IPS-18a (cell line): ENCODE results near the gene STK39.
"Not testable (repeated sequence)": the region's sequence is repeated elsewhere in the genome, so short reads cannot be mapped to it uniquely, and the experiment has no call there.

ENCODE experiments used
- H3K27ac ChIP-seq: one replicate; pipeline ENCODE4 v1.5.1; 2013; ENCODE audit warnings: low read length
- H3K27me3 ChIP-seq: one replicate; pipeline ENCODE4 v1.6.1; 2013; ENCODE audit warnings: mild to moderate bottlenecking, low read length; ENCODE audit not compliant: control insufficient read depth, insufficient read depth
- H3K36me3 ChIP-seq: one replicate; pipeline ENCODE4 v1.6.1; 2013; ENCODE audit warnings: low read depth, low read length; ENCODE audit not compliant: control insufficient read depth
- H3K4me1 ChIP-seq: one replicate; pipeline ENCODE4 v1.6.1; 2013; ENCODE audit warnings: low read depth, low read length; ENCODE audit not compliant: control insufficient read depth
- H3K4me3 ChIP-seq: one replicate; pipeline ENCODE4 v1.5.1; 2013; ENCODE audit warnings: low read length
- H3K9ac ChIP-seq: one replicate; pipeline ENCODE4 v1.6.1; 2013; ENCODE audit warnings: mild to moderate bottlenecking, low read length, moderate library complexity
- H3K9me3 ChIP-seq: one replicate; pipeline ENCODE4 v1.6.1; 2013; ENCODE audit warnings: low read depth, low read length; ENCODE audit not compliant: control insufficient read depth

Gene STK39

GRCh38 chr2:168087401-168087800 is 160.0 kb downstream of the STK39 start:
- Histone ChIP-seq H3K4me3 (no peak overlapping the region), H3K4me1 (peaks cover 5% of the 10 kb centered on the region), H3K27ac (no peak overlapping the region)

DNA sequence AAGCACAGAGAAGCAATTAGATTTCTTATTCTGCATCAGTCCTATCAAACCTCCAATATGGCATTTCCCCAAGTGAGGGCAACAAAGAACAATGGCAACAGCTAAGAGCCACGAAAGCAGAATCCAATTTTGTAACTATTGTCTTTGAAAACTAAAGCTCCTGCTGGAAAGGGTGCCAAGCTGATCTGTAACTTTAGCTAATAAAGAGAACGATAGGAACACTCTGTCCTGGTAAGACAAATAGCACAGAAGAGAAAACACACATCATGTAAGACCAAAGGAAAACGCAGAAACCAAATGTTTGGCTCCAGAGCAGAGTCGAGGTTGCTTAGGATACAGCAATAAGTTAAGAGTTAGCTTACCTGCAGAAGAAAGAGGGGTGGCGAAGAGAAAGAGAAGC is 160.5 kb downstream of the STK39 start:
- no peak overlapping the region for H3K27ac ChIP-seq
- peaks cover 5% of the 10 kb centered on the region for H3K4me1 ChIP-seq
- no peaks in the 10 kb centered on the region for H3K27me3 ChIP-seq
- H3K9ac ChIP-seq, result no peak overlapping the region
- H3K4me3 ChIP-seq, result no peak overlapping the region
- no peaks in the 10 kb centered on the region for H3K36me3 ChIP-seq
- H3K9me3 ChIP-seq, result no peaks in the 10 kb centered on the region

More at GRCh38 chr2:168087401-168087800, 160.0 kb downstream of the STK39 start:
- no peaks in the 10 kb centered on the region for H3K27me3 ChIP-seq
- no peaks in the 10 kb centered on the region for H3K36me3 ChIP-seq
- no peaks in the 10 kb centered on the region for H3K9me3 ChIP-seq
- no peak overlapping the region for H3K9ac ChIP-seq

DNA sequence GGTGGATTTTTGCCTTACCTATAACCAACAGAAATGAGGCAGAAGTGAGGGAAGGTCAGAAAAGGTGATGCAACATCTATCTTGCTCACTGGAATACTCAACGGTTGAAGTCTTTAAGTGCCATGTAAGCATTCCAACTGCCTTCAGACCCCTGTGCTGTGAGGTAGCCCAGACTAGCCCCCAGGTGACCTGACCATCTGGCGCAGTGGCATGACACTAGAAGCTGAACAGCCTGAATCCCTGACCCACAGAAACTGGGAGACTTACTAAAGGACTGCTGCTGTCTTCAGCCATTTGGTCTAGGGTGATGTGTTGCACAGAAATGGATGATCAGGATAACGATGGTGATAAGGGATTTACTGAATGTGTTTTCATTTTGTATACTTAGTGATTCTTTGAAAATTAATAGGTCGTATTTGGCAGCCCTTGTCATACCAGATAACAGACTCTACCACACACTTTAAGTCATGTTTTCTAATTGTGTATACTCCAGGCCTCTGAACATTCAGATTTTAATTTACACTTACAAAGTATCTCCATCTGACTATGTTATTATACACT is 161.5 kb downstream of the STK39 start:
- Histone ChIP-seq H3K27ac (no peak overlapping the region), H3K36me3 (no peaks in the 10 kb centered on the region), H3K27me3 (no peaks in the 10 kb centered on the region), H3K4me1 (peaks cover 5% of the 10 kb centered on the region), H3K4me3 (no peak overlapping the region), H3K9ac (no peak overlapping the region), H3K9me3 (no peaks in the 10 kb centered on the region)

GRCh38 chr2:168084288-168084687 is 163.1 kb downstream of the STK39 start:
- Histone ChIP-seq H3K27ac (no peak overlapping the region), H3K27me3 (no peaks in the 10 kb centered on the region)

DNA sequence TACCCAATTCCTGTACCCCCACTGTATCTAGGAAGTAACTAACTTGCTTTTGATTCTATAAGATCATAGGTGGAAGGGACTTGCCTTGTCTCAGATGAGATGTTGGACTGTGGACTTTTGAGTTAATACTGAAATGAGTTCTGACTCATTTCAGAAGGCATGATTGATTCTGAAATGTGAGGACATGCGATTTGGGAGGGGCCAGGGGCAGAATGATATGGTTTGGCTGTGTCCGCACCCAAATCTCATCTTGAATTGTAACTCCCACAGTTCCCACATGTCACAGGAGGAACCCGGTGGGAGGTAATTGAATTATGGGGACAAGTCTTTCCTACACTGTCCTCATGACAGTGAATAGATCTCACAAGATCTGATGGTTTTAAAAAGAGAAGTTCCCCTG is 165.9 kb downstream of the STK39 start:
- not testable (repeated sequence) for H3K27me3 ChIP-seq, H3K27ac ChIP-seq, H3K9ac ChIP-seq, H3K4me3 ChIP-seq, H3K9me3 ChIP-seq, H3K36me3 ChIP-seq, H3K4me1 ChIP-seq

More at GRCh38 chr2:168084288-168084687, 163.1 kb downstream of the STK39 start:
- Histone ChIP-seq H3K9me3 (no peaks in the 10 kb centered on the region), H3K9ac (no peak overlapping the region), H3K4me3 (no peak overlapping the region), H3K36me3 (no peaks in the 10 kb centered on the region), H3K4me1 (peaks cover 5% of the 10 kb centered on the region)

DNA sequence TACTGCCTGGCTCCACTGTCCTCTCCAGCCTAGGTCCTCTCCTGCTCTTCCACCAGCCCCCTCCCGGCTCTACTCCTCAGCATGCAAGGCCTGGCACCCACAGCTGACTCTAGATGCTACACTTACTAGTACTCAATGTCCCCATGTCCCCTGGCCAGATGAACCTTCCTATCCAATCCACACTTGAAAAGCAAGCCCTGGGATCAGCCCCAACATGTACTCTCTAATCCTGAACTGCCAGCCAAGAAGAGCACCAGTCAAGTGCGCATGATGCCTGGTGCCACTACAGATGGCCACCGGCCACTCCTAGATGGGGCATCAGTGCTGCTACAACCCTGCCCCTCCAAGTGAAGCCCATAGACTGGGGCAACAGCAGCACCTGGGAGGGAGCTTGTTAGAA is 168.2 kb downstream of the STK39 start:
- H3K9me3 ChIP-seq, result no peaks in the 10 kb centered on the region
- H3K9ac ChIP-seq, result no peak overlapping the region
- no peaks in the 10 kb centered on the region for H3K27me3 ChIP-seq
- H3K27ac ChIP-seq, result no peak overlapping the region
- no peaks in the 10 kb centered on the region for H3K36me3 ChIP-seq
- H3K4me3 ChIP-seq, result no peak overlapping the region
- H3K4me1 ChIP-seq, result peaks cover 4% of the 10 kb centered on the region

DNA sequence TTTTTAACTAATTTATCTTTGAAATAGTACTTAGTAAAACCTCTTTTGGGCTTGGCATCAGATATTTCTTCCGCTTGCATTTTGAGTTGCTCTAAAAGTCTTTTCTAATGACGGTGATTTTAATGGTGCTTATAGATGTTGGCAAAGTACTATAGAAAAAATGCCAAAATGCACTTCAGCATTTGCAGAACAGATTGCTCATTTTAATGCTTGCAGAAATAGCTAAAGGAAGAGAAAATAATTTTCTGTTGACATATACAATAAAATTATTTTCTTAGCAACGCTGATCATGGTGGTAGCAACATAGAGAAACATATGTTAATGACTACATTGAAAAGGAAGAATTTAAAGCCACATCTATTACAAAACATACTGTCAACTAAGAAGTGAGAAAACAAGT is 170.7 kb downstream of the STK39 start:
- no peaks in the 10 kb centered on the region for H3K27me3 ChIP-seq
- no peak overlapping the region for H3K9ac ChIP-seq
- H3K9me3 ChIP-seq, result no peaks in the 10 kb centered on the region
- H3K27ac ChIP-seq, result no peak overlapping the region
- no peaks in the 10 kb centered on the region for H3K4me1 ChIP-seq
- no peaks in the 10 kb centered on the region for H3K36me3 ChIP-seq
- no peak overlapping the region for H3K4me3 ChIP-seq

DNA sequence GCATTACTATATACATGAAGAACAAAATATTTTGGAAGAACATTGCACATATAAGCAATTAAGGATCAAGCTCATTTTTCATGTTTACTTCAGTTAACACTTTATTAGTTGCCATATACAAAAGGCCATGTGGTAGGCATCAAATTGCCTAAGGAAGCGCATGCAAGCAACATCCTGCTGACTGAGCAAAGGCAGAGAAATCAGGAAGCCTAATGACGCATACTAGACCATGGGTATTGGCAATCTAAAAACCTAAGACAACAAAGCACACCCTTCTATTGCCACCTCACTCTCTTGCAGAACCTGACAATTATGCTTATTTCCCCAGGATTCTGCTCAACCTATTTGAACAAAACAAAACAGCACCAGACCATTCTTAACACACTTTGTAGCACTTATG is 171.9 kb downstream of the STK39 start:
- Histone ChIP-seq H3K4me3 (no peak overlapping the region), H3K9ac (no peak overlapping the region), H3K36me3 (no peaks in the 10 kb centered on the region), H3K27me3 (no peaks in the 10 kb centered on the region), H3K9me3 (no peaks in the 10 kb centered on the region), H3K4me1 (no peaks in the 10 kb centered on the region), H3K27ac (no peak overlapping the region)

DNA sequence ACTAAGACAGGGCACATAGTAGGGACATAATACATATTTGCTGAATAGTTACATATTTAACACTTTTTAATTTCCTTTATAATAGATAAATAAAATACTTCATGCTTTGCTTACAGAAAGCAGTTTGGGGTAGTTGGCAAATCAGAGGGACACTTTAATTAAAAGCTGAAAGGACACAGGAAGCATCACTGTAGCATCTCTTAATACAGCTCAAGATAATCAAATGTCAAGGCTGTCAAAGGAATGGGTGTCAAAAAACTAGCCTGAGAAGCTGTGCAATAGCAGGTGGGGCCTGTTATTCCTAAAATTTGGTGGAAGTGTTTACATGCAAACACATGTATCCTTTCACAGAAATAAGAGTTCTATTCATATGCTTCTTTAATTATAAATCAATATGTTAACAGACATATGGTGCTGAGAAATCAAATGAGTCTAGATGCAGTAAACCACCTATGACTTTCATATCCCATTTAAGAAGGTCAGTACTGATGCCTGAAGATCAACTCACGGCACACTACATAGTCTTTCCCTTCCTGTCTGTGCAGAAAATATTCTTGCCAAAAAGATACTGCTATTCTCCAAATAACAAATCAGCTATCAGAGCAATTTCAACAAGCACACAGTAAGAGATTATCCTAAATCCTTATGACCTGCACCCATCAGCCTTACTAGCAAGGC is 174.6 kb downstream of the STK39 start:
- H3K27ac ChIP-seq, result no peak overlapping the region
- no peak overlapping the region for H3K9ac ChIP-seq
- no peaks in the 10 kb centered on the region for H3K4me1 ChIP-seq
- H3K36me3 ChIP-seq, result no peaks in the 10 kb centered on the region
- H3K4me3 ChIP-seq, result no peak overlapping the region
- no peaks in the 10 kb centered on the region for H3K27me3 ChIP-seq
- H3K9me3 ChIP-seq, result no peaks in the 10 kb centered on the region

DNA sequence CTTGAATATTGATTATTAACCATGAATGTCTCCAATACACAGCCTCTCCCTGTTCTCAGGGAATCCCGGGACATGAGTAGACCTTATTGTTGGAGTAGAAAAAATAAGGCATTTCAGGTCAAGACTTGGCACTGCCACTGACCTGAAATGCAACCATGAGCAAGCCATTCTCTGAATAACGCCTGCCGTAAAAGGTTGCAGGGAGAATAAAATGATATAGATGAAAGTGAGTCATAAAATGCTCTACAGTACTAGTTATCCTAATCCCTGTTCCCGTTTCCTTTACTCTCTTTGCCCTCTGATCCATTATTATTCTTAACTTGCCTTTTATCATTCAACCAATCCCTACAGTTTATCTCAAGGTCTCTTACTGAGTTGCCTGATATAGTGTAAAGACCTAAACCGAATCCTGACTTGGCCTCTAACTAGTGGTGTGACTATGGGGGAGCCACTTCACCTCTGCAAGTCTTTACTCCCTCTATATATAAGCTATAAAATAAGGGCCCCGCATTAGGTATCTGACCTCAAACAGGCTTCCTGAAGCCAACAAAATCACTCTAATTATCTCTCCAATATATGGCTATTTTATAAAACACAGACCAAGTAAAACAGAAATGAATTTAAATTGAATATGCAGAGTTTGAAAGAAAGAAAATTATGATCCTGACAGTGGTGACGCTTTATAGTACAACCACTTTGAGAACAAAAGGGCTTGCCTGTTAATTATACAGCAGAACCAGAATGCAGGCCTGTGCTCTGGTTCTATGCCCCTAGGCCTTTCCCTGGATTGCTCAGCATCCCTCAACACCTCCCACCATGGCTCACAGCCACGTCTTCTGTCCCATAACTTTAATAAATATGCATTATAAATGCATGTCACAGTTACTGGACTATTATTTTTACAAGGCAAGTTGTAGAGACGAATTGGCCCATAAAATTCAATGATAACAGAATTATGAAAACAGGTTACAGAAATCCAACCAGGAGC is 183.1 kb downstream of the STK39 start:
- Histone ChIP-seq H3K4me3 (no peak overlapping the region), H3K4me1 (peaks cover 7% of the 10 kb centered on the region), H3K36me3 (no peaks in the 10 kb centered on the region), H3K27ac (no peak overlapping the region), H3K9ac (no peak overlapping the region), H3K27me3 (no peaks in the 10 kb centered on the region), H3K9me3 (no peaks in the 10 kb centered on the region)

- H3K4me3 ChIP-seq, result no peak overlapping the region
- H3K36me3 ChIP-seq, result no peaks in the 10 kb centered on the region
- H3K4me1 ChIP-seq, result peaks cover 7% of the 10 kb centered on the region
- no peaks in the 10 kb centered on the region for H3K27me3 ChIP-seq
- H3K9ac ChIP-seq, result no peak overlapping the region
- no peaks in the 10 kb centered on the region for H3K9me3 ChIP-seq
- no peak overlapping the region for H3K27ac ChIP-seq
Observed at GRCh38 chr2:168062936-168063335, 184.5 kb downstream of the STK39 start.
